HepG2 (cell line): ENCODE data around the gene ADARB2.

Experiments used
- EZH2 ChIP-seq: conservative IDR thresholded peaks from 2 replicates; pipeline ENCODE4 v1.6.1; 2012; ENCODE audit warnings: mild to moderate bottlenecking, low read depth, low read length, moderate library complexity
- FOXM1 ChIP-seq: sonication (generic); formaldehyde crosslinking; IDR thresholded peaks from 2 replicates; pipeline ENCODE4 v1.5.0; 2020; ENCODE audit warnings: missing genetic modification reagents
- PHF5A ChIP-seq: IDR thresholded peaks from one replicate; pipeline ENCODE4 v1.6.1; 2018; ENCODE audit warnings: low read depth, missing genetic modification reagents; ENCODE audit not compliant: unreplicated experiment
- TBP ChIP-seq: sonication (generic); formaldehyde crosslinking; IDR thresholded peaks from 2 replicates; pipeline ENCODE4 v1.5.0; 2020; ENCODE audit warnings: missing genetic modification reagents
- ZNF101 ChIP-seq: sonication (generic); formaldehyde crosslinking; IDR thresholded peaks from 2 replicates; pipeline ENCODE4 v1.4.0; 2020; ENCODE audit warnings: mild to moderate bottlenecking, low read depth, missing genetic modification reagents, borderline replicate concordance
- TF ChIP-seq, protein P1 (sequence below): sonication (generic); formaldehyde crosslinking; IDR thresholded peaks from 2 replicates; pipeline ENCODE4 v1.5.0; 2020; ENCODE audit warnings: mild to moderate bottlenecking, missing genetic modification reagents, moderate library complexity
- TF ChIP-seq, protein P2 (sequence below): IDR thresholded peaks from 2 replicates; pipeline ENCODE4 v1.6.1; 2012; ENCODE audit warnings: low read length, improper control_type of control experiment

DNA sequence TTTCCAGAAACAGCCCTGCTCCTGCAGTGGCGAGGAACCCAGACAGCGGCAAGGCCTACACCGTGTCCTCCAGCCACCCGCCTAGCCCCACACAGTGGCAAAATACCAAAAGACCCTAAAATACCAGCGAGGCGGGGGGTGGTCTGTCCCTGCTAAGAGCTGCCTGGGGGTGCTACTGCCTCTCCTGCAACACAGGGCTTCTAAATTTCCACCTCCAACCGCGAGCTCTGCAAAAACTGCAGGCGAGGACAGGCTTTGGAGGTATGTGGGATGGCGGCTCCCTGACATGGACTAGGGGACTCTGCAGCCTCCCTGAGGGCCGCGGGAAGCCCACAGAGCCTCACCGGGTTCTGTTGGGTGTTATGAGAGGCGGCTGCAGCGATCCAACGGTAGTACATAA, 558.8 kb downstream of the ADARB2 start:
- TF ChIP-seq, protein P1, sequence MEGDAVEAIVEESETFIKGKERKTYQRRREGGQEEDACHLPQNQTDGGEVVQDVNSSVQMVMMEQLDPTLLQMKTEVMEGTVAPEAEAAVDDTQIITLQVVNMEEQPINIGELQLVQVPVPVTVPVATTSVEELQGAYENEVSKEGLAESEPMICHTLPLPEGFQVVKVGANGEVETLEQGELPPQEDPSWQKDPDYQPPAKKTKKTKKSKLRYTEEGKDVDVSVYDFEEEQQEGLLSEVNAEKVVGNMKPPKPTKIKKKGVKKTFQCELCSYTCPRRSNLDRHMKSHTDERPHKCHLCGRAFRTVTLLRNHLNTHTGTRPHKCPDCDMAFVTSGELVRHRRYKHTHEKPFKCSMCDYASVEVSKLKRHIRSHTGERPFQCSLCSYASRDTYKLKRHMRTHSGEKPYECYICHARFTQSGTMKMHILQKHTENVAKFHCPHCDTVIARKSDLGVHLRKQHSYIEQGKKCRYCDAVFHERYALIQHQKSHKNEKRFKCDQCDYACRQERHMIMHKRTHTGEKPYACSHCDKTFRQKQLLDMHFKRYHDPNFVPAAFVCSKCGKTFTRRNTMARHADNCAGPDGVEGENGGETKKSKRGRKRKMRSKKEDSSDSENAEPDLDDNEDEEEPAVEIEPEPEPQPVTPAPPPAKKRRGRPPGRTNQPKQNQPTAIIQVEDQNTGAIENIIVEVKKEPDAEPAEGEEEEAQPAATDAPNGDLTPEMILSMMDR (CRISPR knock-in tag) = no peak
- TF ChIP-seq, protein P2, sequence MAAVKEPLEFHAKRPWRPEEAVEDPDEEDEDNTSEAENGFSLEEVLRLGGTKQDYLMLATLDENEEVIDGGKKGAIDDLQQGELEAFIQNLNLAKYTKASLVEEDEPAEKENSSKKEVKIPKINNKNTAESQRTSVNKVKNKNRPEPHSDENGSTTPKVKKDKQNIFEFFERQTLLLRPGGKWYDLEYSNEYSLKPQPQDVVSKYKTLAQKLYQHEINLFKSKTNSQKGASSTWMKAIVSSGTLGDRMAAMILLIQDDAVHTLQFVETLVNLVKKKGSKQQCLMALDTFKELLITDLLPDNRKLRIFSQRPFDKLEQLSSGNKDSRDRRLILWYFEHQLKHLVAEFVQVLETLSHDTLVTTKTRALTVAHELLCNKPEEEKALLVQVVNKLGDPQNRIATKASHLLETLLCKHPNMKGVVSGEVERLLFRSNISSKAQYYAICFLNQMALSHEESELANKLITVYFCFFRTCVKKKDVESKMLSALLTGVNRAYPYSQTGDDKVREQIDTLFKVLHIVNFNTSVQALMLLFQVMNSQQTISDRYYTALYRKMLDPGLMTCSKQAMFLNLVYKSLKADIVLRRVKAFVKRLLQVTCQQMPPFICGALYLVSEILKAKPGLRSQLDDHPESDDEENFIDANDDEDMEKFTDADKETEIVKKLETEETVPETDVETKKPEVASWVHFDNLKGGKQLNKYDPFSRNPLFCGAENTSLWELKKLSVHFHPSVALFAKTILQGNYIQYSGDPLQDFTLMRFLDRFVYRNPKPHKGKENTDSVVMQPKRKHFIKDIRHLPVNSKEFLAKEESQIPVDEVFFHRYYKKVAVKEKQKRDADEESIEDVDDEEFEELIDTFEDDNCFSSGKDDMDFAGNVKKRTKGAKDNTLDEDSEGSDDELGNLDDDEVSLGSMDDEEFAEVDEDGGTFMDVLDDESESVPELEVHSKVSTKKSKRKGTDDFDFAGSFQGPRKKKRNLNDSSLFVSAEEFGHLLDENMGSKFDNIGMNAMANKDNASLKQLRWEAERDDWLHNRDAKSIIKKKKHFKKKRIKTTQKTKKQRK = no peak
- TF ChIP-seq PHF5A = no peak
- TF ChIP-seq EZH2 = no peak
- TF ChIP-seq FOXM1 (CRISPR knock-in tag) = no peak
- no peak for TF ChIP-seq TBP
- TF ChIP-seq ZNF101 (CRISPR knock-in tag) = no peak
